Tibial nerve (tissue), 4 donors: ENCODE data around the gene PIGQ. TPM values are rescaled to one million over a fixed set of nuclear protein-coding genes. Genes with fewer than 3 reads are reported as not detected.

Experiments used
- DNase-seq, 2 donors: peaks; one replicate each; pipeline ENCODE4 v3.0.0-alpha.2; 2019; ENCODE audit warnings: low spot score in 2 of 2
- H3K27ac ChIP-seq, 4 donors: fragments of 200-600 bp; sonication (generic) in 3 of 4; one replicate each; pipeline ENCODE4 v1.5.1; 2017 to 2019; ENCODE audit warnings: mild to moderate bottlenecking in 1 of 4
- H3K27me3 ChIP-seq, 2 donors: fragments of 200-600 bp; sonication (generic) in 1 of 2; one replicate each; pipeline versions ENCODE4 v1.5.1 to v1.6.0; 2017 to 2019
- H3K36me3 ChIP-seq, 3 donors: fragments of 200-600 bp; sonication (generic); one replicate each; pipeline ENCODE4 v1.5.1; 2018 to 2019
- H3K4me1 ChIP-seq, 4 donors: fragments of 200-600 bp; sonication (generic) in 3 of 4; one replicate each; pipeline ENCODE4 v1.5.1; 2017 to 2019
- H3K4me3 ChIP-seq, 4 donors: fragments of 200-600 bp; sonication (generic) in 3 of 4; one replicate each; pipeline ENCODE4 v1.5.1; 2017 to 2019; ENCODE audit warnings: mild to moderate bottlenecking in 1 of 4, moderate library complexity in 1 of 4
- H3K9me3 ChIP-seq, 4 donors: fragments of 200-600 bp; sonication (generic) in 3 of 4; one replicate each; pipeline ENCODE4 v1.5.1; 2017 to 2019
- EP300 ChIP-seq, 2 donors: sonication (generic); formaldehyde crosslinking; IDR thresholded peaks; one replicate each; pipeline ENCODE4 v1.6.1; 2017; ENCODE audit warnings: antibody characterized with exemption in 2 of 2, mild to moderate bottlenecking in 1 of 2
- POLR2A ChIP-seq, 2 donors: fragments of 450-650 bp; IDR thresholded peaks; one replicate each; pipeline ENCODE4 v1.6.1; 2017; ENCODE audit warnings: antibody characterized with exemption in 2 of 2, mild to moderate bottlenecking in 2 of 2, moderate library complexity in 2 of 2
- WGBS, 2 donors: methylation state at CpG; one replicate each; pipeline ENCODE4 v1.1.5; 2018; 5-methylcytosine and 5-hydroxymethylcytosine counted together
- total RNA-seq, 4 donors: library from RNA; depleted of rRNA; stranded (reverse); fragments of >200 nt; gene quantifications; one replicate each; pipeline ENCODE4 v1.1.0, GENCODE V29; 2016
- TF ChIP-seq, protein P1 (sequence below), 5 experiments: fragments of 200-600 bp in 3 of 5; fragments of 450-650 bp in 2 of 5; sonication (generic) in 3 of 5; IDR thresholded peaks; one replicate each; pipeline ENCODE4 v1.5.1; 2016 to 2019; ENCODE audit warnings: antibody characterized with exemption in 5 of 5, mild to moderate bottlenecking in 3 of 5, moderate library complexity in 2 of 5

PIGQ gene
- total RNA-seq, 4 donors from 2014 or later: 49.2 to 89.6 (median 71.8) TPM

DNA sequence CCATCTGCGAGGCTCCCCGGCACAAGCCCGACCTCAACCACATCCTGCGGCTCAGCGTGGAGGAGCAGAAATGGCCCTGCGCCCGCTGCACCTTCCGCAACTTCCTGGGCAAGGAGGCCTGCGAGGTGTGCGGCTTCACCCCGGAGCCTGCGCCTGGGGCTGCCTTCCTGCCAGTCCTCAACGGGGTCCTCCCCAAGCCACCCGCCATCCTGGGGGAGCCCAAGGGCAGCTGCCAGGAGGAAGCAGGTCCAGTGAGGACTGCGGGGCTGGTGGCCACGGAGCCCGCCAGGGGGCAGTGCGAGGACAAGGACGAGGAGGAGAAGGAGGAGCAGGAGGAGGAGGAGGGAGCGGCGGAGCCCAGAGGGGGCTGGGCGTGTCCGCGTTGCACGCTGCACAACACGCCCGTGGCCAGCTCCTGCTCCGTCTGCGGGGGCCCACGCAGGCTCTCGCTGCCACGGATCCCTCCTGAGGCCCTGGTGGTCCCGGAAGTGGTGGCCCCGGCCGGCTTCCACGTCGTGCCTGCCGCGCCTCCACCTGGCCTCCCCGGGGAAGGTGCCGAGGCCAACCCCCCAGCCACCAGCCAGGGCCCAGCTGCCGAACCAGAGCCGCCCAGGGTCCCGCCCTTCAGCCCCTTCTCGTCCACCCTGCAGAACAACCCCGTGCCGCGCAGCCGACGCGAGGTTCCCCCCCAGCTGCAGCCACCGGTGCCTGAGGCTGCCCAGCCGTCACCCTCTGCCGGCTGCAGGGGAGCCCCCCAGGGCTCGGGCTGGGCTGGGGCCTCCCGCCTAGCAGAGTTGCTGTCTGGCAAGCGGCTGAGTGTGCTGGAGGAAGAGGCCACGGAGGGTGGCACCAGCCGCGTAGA lies 22.6 kb upstream of the PIGQ start:
- Histone ChIP-seq H3K4me1 (peaks cover 0 to 14% (median 0%) of the 10 kb centered on the region in 4 donors), H3K27me3 (no peaks in the 10 kb centered on the region), H3K36me3 (peaks cover 5 to 89% (median 8%) of the 10 kb centered on the region in 3 donors), H3K9me3 (no peaks in the 10 kb centered on the region), H3K4me3 (peak overlapping the region in 2 of 4 donors; percentile 15 to 17), H3K27ac (no peak overlapping the region)
- 67 to 74% methylated on average over 29 to 56 of the region's 60 CpGs for WGBS, 2 donors
- DNase-seq: peak; percentile 54 to 55
- no peak for TF ChIP-seq POLR2A (IDR thresholded peaks at IDR 0.05)
- TF ChIP-seq, protein P1, sequence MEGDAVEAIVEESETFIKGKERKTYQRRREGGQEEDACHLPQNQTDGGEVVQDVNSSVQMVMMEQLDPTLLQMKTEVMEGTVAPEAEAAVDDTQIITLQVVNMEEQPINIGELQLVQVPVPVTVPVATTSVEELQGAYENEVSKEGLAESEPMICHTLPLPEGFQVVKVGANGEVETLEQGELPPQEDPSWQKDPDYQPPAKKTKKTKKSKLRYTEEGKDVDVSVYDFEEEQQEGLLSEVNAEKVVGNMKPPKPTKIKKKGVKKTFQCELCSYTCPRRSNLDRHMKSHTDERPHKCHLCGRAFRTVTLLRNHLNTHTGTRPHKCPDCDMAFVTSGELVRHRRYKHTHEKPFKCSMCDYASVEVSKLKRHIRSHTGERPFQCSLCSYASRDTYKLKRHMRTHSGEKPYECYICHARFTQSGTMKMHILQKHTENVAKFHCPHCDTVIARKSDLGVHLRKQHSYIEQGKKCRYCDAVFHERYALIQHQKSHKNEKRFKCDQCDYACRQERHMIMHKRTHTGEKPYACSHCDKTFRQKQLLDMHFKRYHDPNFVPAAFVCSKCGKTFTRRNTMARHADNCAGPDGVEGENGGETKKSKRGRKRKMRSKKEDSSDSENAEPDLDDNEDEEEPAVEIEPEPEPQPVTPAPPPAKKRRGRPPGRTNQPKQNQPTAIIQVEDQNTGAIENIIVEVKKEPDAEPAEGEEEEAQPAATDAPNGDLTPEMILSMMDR (IDR thresholded peaks at IDR 0.05): peak; percentile 32 to 69 (median 43)

DNA sequence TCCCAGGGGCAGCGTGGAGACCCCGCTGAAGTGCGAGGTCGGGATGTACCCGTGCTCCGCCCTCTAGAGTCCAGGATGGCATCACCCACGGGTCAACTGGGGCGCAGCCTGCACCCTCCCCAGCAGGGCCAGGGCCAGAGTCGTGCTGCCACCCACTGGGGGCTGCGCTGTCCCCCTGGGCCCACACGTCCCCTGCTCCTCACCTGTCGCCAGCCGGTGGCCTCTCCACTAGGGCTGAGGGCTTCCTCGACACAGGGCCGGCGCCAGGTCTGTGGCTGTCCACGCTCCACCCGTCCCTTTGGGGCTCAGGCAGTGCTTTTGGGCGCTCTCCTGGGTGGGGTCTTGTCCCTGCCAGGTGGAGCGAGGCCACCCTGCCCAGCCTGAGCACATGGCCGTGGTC lies 21.2 kb upstream of the PIGQ start:
- Histone ChIP-seq H3K27me3 (no peaks in the 10 kb centered on the region), H3K9me3 (no peaks in the 10 kb centered on the region), H3K27ac (no peak overlapping the region), H3K4me1 (peaks cover 0 to 14% (median 0%) of the 10 kb centered on the region in 4 donors), H3K4me3 (no peak overlapping the region), H3K36me3 (peaks cover 5 to 96% (median 9%) of the 10 kb centered on the region in 3 donors)
- DNase-seq: no peak
- WGBS, 2 donors: 93% methylated on average over 18 to 19 of the region's 21 CpGs
- TF ChIP-seq, protein P1 (IDR thresholded peaks at IDR 0.05): no peak
- TF ChIP-seq EP300 (IDR thresholded peaks at IDR 0.05) (no peak), POLR2A (IDR thresholded peaks at IDR 0.05) (no peak)

DNA sequence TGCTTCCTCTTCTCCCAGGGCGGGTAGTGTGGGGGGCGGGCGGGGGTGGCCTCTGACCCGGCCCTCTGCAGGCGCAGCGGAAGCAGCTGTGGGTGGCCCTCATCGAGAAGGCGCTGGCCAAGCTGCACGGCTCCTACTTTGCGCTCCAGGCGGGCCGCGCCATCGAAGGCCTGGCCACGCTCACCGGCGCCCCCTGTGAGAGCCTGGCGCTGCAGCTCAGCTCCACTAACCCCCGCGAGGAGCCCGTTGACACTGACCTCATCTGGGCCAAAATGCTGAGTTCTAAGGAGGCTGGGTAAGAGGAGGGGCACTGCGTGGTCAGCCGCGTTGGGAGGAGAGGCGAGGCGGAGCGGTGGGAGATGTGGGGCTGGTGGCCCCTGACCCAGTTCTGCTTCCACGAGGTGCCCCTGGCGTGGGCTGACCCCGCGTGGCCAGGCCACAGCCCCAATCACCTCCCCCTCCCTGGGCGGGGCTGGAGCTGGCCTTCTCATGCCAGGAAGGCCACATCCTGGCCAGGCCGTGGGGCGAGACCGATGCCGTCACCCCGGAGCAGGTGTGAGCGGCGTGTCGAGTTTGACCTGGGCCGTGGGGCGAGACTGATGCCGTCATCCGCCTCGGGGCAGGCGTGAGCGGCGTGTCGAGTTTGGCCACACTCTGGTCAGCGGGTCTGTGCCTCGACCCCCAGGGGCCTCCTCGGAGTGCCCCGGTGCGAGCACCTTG lies 20.1 kb upstream of the PIGQ start:
- Histone ChIP-seq H3K9me3 (no peaks in the 10 kb centered on the region), H3K4me1 (peaks cover 0 to 25% (median 5%) of the 10 kb centered on the region in 4 donors), H3K27me3 (no peaks in the 10 kb centered on the region), H3K36me3 (peaks cover 5 to 92% (median 9%) of the 10 kb centered on the region in 3 donors), H3K27ac (no peak overlapping the region), H3K4me3 (no peak overlapping the region)
- no peak for DNase-seq
- 91 to 94% methylated on average over 36 to 49 of the region's 54 CpGs for WGBS, 2 donors
- no peak for TF ChIP-seq EP300 (IDR thresholded peaks at IDR 0.05)
- no peak for TF ChIP-seq POLR2A (IDR thresholded peaks at IDR 0.05)
- TF ChIP-seq, protein P1 (IDR thresholded peaks at IDR 0.05): no peak

DNA sequence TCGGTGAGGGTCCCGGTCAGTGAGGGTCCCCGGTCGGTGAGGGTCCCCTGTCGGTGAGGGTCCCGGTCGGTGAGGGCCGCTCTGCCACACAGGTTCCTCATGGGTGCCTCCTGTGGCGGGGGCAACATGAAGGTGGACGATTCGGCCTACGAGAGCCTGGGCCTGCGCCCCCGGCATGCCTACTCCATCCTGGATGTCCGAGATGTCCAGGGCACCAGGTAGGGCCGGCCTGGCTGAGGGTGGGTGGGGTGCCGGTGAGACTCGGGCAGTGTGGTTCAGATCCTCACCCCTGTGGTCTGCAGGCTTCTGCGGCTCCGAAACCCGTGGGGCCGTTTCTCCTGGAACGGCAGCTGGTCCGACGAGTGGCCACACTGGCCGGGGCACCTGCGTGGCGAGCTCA lies 18.6 kb upstream of the PIGQ start:
- TF ChIP-seq, protein P1 (IDR thresholded peaks at IDR 0.05): no peak
- TF ChIP-seq EP300 (IDR thresholded peaks at IDR 0.05) (no peak), POLR2A (IDR thresholded peaks at IDR 0.05) (no peak)
- Histone ChIP-seq H3K4me3 (no peak overlapping the region), H3K4me1 (peaks cover 0 to 36% (median 6%) of the 10 kb centered on the region in 4 donors), H3K27ac (no peak overlapping the region), H3K36me3 (peaks cover 5 to 79% (median 9%) of the 10 kb centered on the region in 3 donors), H3K9me3 (no peaks in the 10 kb centered on the region), H3K27me3 (no peaks in the 10 kb centered on the region)
- no peak for DNase-seq
- WGBS, 2 donors: 90 to 94% methylated on average over 16 to 19 of the region's 28 CpGs

DNA sequence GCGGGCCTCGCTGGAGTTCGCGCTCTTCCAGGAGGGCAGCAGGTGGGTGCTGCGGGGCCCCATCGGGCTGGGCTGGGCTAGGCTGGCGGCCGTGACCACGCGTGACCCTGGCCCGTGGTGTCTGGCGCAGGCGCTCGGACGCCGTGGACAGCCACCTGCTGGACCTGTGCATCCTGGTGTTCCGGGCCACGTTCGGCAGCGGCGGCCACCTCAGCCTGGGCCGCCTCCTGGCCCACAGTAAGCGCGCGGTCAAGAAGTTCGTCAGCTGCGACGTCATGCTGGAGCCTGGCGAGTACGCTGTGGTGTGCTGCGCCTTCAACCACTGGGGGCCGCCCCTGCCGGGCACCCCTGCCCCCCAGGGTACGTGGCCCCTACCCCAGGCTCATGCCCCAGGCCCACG lies 17.6 kb upstream of the PIGQ start:
- peaks cover 5 to 69% (median 9%) of the 10 kb centered on the region in 3 donors for H3K36me3 ChIP-seq
- WGBS, 2 donors: 98 to 100% methylated on average over 1 to 6 of the region's 35 CpGs

More for the DNA sequence above, 17.6 kb upstream of the PIGQ start:
- Histone ChIP-seq H3K4me3 (no peak overlapping the region), H3K27ac (no peak overlapping the region), H3K9me3 (no peaks in the 10 kb centered on the region), H3K4me1 (peaks cover 0 to 29% (median 6%) of the 10 kb centered on the region in 4 donors), H3K27me3 (no peaks in the 10 kb centered on the region)
- TF ChIP-seq EP300 (IDR thresholded peaks at IDR 0.05): no peak
- TF ChIP-seq POLR2A (IDR thresholded peaks at IDR 0.05): no peak
- TF ChIP-seq, protein P1 (IDR thresholded peaks at IDR 0.05): no peak
- DNase-seq: no peak
